HPDE6-E6E7 (cell line): ENCODE data around the gene ZNF274.
"Not testable (repeated sequence)": the region's sequence is repeated elsewhere in the genome, so short reads cannot be mapped to it uniquely, and the experiment has no call there.

Experiments
- DNase-seq: peaks from one replicate; pipeline ENCODE4 v3.0.0; 2011; ENCODE audit warnings: missing footprints; ENCODE audit errors: extremely low spot score

ZNF274 gene

GRCh38 chr19:58212336-58213074 is 29.6 kb downstream of the ZNF274 start:
- DNase-seq, result no peak

DNA sequence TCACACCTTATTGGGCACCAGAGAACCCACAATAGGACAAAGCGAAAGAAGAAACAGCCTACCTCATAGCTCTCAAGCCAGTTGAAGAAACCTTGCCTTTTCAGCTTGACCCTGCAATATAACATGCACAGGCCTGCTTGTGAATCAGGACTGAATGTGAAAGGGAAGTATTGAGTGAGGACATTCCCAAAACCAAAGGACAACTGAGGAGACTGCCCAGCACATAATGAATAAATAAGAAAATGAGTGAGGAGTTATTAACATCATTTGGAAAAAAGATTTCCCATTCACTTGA is 30.2 kb downstream of the ZNF274 start:
- no peak for DNase-seq

GRCh38 chr19:58217069-58217481 is 34.2 kb downstream of the ZNF274 start:
- no peak for DNase-seq

- DNase-seq, result no peak
Measured at GRCh38 chr19:58217607-58218391, 34.9 kb downstream of the ZNF274 start.

- DNase-seq, result no peak
Measured at GRCh38 chr19:58218899-58219298, 36.0 kb downstream of the ZNF274 start.

DNA sequence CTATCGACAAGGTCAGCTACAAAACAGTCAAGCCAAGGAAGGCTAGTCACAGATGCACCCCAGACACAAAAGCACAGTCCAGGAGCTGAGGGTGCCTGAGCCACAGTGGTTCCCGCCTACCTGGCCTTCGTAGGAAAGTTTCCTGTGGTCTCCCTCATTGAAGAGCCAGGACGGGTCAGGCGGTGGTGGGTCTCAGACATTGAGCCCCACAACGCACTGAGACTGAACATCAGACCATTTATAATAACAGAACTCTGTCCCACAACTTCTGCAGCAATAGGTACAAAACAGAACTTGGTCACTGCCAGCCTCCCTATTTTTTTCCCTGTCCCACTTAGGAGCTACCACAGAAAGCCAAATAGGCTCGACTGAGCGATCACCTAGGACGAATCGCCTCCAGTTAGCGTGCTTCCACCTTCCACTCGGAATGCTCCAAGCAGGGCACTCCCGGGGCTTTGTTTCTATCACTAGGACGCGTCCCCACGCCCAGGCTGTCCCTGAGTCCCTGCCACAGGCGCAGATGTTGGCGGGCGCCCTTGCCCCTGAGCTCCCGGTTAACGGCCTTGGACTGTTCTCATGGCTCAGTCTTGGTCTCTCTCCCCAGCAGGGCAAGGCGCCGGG is 45.2 kb downstream of the ZNF274 start:
- no peak for DNase-seq

DNA sequence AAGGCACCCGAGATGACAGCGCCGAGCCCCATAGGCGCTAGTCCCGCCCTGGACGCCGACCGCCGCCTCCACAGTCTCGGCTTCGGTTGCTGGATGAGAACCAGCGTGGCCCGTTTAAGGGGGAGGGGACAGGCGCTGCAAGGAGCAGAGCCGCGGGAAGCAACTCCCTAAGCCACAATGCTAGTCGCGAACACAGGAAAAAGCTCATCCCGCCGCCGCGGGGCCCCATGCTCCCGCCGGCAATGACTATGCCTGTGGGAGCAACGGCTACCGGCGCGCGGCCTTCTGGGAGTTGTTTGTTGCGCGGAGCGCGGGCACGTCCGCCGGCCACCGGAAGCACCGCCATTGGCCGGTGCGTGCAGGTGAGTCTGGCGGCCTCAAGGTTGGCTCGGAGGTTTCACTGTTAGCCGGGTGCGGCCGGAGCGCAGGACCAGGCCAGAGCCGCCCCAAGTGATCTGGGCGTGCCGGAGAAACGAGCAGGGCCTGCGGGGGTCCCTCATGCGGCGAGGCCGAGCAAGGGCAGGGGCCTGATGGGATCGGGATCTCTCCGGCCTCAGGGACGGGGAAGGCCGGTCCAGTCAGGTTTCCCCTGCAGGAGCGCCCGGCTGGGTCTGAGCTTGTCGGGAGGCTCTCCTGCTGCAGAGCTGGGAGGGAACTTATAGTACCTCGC is 45.9 kb downstream of the ZNF274 start, which contains the start of gene ZNF544:
Gene ZNF544, plus strand, starts transcription at position 330 of the 670 bp plus-strand sequence. CDS start 15,110 bp downstream, outside the sequence.
- DNase-seq, result peak; percentile 86

DNA sequence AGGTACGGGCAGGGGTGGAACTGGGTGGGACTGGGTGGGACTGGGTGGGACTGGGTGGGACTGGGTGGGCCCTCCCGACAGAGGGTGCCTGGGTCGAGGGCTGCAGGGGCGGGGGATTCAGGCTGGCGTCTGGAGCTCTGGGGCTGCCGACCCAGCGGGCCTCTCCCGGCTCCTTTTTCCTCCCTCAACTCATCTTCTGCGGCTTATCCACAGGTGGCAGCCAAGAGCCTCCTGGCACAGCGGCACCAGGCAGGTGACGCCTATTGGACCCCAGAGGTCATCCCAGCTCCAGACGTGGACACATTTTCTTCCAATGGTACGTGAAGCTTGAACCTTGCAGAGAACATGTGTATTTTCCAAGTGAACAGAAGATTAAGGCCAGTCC is 46.4 kb downstream of the ZNF274 start:
- peak; percentile 52 for DNase-seq

DNA sequence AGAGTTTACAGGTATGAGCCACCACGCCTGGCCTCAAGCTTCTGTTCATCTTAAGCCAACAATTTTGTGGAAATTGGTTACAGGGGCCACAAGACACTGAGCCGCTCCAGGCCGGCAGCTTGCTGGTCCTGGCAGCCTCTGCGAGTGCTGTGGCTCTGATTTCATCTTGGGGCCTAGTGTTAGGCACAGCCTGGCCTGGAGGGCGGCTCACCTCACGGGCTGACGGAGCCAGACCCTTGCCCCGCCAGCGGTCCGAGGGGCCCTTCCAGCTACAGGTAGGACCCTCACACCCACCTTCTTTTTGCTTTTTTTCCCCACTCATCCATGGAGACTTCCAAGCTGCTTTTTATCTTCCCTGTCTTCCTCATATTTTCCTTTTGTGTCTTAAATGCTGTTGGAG is 54.5 kb downstream of the ZNF274 start:
- DNase-seq, result no peak

- DNase-seq, result no peak
Measured at GRCh38 chr19:58243351-58243750, 60.5 kb downstream of the ZNF274 start.

GRCh38 chr19:58248886-58249285 is 66.0 kb downstream of the ZNF274 start:
- no peak for DNase-seq

DNA sequence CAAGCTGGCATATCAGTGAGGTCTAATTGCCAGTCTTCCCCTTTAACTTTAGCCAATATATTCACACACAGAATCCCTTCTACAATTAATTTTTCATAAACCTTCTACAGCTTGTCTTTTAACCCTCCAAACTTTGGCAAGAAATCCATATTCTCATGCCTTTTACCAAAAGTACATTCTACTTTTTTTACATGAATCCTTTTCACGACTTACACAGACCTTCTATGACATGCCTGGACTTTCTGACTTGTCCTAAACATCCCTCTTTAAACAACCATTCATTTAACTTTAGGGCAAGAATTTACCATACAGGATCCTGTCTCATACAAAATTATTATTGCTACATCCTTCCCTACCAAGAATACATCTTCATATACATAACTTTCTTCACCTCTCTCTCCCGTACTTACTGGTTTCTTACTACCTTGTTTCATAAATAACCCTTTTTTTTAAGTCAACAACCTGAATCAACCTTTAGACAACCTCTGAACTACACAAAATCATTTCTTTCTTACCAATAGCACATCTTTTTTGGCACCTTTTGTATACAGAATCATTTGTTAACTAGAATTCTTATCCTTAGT is 69.3 kb downstream of the ZNF274 start:
- DNase-seq, result no peak

DNA sequence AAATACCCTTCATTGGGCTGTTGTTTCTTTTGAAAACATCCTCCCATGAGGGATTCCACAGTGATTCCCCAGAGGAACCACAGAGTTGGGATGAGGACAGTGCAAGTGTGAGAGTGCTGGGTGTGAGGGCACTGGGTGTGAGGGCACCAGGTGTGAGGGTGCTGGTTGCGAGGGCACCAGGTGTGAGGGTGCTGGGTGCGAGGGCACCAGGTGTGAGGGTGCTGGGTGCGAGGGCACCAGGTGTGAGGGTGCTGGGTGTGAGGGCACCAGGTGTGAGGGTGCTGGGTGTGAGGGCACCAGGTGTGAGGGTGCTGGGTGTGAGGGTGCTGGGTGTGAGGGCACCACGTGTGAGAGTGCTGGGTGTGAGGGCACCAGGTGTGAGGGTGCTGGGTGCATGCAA is 75.4 kb downstream of the ZNF274 start:
- DNase-seq, result not testable (repeated sequence)

- DNase-seq, result no peak
Measured at GRCh38 chr19:58261600-58261967, 78.7 kb downstream of the ZNF274 start.

DNA sequence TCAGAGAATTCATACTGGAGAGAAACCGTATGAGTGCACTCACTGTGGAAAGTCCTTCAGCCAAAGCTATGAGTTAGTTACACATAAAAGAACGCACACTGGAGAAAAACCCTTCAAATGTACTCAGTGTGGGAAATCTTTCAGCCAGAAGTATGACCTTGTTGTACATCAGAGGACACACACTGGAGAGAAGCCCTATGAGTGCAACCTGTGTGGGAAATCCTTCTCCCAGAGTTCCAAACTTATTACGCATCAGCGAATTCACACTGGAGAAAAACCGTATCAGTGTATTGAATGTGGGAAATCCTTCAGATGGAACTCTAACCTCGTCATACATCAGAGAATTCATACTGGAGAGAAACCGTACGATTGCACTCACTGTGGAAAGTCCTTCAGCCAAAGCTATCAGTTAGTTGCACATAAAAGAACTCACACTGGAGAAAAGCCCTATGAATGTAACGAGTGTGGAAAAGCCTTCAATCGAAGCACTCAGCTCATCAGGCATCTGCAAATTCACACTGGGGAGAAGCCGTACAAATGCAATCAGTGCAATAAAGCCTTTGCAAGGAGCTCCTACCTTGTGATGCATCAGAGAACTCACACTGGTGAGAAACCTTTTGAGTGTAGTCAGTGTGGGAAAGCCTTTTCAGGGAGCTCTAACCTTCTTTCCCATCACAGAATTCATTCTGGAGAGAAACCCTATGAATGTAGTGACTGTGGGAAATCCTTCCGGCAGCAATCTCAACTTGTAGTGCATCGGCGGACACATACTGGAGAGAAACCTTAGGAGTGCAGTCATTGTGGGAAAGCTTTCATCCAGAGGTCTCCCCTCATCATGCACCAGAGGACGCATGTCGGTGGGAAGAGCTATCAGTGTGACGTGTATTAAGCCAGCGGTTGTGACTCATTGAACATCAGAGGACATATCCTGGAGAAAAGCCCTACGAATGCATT is 79.4 kb downstream of the ZNF274 start:
- DNase-seq, result no peak

- DNase-seq, result no peak
Measured at GRCh38 chr19:58262922-58263296, 80.0 kb downstream of the ZNF274 start.
